ENCODE measurements around the gene PCYT1A. TPM values are rescaled to one million over a fixed set of nuclear protein-coding genes. Genes with fewer than 3 reads are reported as not detected.

The PCYT1A gene
- total and polyA plus RNA-seq, 2 of the 13 experiments (the other 11 are each of a cell fraction or from before 2014, with no cell fraction given) = 26.4 to 45.3 TPM

DNA sequence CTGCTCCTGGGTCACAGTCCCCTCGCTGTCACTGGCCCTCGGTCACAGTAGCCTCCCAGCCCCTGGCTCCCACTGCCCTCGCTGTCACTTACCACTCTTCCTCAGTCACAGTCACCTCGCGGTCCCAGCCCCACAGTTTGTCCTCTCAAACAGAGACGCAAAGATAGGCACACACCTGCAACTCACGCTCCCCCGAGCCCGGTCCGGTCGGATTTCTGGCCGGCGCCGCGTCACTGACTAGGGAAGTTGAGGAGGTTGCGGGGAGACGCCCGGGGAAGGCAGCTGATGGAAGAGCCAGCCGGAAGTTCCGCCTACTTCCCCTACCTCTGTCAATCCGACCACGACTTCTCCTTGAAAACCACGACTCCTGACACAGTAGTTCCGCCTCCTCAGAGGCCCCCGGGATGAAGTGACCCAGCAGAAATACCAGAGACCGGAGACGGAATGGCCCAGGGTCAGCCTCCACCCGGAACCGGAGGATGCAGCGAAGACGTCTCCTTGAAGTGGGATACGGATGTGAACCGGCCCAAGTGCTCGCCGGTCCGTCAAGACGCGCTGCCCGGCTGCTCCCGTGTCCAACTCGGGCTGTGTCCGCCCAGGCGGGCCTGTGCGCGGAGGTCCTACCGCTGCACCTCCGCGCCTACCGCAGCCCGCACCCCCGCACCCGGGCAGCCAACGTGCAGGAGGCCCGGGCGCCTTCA, at the start of gene PCYT1A (continued):
- TF ChIP-seq, protein P1, sequence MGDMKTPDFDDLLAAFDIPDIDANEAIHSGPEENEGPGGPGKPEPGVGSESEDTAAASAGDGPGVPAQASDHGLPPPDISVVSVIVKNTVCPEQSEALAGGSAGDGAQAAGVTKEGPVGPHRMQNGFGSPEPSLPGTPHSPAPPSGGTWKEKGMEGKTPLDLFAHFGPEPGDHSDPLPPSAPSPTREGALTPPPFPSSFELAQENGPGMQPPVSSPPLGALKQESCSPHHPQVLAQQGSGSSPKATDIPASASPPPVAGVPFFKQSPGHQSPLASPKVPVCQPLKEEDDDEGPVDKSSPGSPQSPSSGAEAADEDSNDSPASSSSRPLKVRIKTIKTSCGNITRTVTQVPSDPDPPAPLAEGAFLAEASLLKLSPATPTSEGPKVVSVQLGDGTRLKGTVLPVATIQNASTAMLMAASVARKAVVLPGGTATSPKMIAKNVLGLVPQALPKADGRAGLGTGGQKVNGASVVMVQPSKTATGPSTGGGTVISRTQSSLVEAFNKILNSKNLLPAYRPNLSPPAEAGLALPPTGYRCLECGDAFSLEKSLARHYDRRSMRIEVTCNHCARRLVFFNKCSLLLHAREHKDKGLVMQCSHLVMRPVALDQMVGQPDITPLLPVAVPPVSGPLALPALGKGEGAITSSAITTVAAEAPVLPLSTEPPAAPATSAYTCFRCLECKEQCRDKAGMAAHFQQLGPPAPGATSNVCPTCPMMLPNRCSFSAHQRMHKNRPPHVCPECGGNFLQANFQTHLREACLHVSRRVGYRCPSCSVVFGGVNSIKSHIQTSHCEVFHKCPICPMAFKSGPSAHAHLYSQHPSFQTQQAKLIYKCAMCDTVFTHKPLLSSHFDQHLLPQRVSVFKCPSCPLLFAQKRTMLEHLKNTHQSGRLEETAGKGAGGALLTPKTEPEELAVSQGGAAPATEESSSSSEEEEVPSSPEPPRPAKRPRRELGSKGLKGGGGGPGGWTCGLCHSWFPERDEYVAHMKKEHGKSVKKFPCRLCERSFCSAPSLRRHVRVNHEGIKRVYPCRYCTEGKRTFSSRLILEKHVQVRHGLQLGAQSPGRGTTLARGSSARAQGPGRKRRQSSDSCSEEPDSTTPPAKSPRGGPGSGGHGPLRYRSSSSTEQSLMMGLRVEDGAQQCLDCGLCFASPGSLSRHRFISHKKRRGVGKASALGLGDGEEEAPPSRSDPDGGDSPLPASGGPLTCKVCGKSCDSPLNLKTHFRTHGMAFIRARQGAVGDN (CRISPR knock-in tag; IDR thresholded peaks at IDR 0.05) = peak; percentile 96
- TF ChIP-seq SRSF9 (IDR thresholded peaks at IDR 0.05; ENCODE audit: borderline replicate concordance, insufficient read depth, low read depth, low read length, poor library complexity, severe bottlenecking) = no peak
- no peak for TF ChIP-seq ZNF160 (CRISPR knock-in tag; IDR thresholded peaks at IDR 0.05)
- TF ChIP-seq ZNF607 (CRISPR knock-in tag; IDR thresholded peaks at IDR 0.05; ENCODE audit: borderline replicate concordance) = peak; percentile 83
- TF ChIP-seq, protein P2, sequence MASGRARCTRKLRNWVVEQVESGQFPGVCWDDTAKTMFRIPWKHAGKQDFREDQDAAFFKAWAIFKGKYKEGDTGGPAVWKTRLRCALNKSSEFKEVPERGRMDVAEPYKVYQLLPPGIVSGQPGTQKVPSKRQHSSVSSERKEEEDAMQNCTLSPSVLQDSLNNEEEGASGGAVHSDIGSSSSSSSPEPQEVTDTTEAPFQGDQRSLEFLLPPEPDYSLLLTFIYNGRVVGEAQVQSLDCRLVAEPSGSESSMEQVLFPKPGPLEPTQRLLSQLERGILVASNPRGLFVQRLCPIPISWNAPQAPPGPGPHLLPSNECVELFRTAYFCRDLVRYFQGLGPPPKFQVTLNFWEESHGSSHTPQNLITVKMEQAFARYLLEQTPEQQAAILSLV (CRISPR knock-in tag; IDR thresholded peaks at IDR 0.05; ENCODE audit: borderline replicate concordance) = no peak
- no peak for TF ChIP-seq KAT2B (IDR thresholded peaks at IDR 0.05; ENCODE audit: borderline replicate concordance, low read depth, low read length)
- TF ChIP-seq, protein P3, sequence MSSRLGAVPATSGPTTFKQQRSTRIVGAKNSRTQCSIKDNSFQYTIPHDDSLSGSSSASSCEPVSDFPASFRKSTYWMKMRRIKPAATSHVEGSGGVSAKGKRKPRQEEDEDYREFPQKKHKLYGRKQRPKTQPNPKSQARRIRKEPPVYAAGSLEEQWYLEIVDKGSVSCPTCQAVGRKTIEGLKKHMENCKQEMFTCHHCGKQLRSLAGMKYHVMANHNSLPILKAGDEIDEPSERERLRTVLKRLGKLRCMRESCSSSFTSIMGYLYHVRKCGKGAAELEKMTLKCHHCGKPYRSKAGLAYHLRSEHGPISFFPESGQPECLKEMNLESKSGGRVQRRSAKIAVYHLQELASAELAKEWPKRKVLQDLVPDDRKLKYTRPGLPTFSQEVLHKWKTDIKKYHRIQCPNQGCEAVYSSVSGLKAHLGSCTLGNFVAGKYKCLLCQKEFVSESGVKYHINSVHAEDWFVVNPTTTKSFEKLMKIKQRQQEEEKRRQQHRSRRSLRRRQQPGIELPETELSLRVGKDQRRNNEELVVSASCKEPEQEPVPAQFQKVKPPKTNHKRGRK (CRISPR knock-in tag; IDR thresholded peaks at IDR 0.05) = no peak
- TF ChIP-seq, protein P4, sequence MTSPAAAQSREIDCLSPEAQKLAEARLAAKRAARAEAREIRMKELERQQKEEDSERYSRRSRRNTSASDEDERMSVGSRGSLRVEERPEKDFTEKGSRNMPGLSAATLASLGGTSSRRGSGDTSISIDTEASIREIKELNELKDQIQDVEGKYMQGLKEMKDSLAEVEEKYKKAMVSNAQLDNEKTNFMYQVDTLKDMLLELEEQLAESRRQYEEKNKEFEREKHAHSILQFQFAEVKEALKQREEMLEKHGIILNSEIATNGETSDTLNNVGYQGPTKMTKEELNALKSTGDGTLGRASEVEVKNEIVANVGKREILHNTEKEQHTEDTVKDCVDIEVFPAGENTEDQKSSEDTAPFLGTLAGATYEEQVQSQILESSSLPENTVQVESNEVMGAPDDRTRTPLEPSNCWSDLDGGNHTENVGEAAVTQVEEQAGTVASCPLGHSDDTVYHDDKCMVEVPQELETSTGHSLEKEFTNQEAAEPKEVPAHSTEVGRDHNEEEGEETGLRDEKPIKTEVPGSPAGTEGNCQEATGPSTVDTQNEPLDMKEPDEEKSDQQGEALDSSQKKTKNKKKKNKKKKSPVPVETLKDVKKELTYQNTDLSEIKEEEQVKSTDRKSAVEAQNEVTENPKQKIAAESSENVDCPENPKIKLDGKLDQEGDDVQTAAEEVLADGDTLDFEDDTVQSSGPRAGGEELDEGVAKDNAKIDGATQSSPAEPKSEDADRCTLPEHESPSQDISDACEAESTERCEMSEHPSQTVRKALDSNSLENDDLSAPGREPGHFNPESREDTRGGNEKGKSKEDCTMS (CRISPR knock-in tag; conservative IDR thresholded peaks at IDR 0.05) = no peak
- TF ChIP-seq SYNCRIP (IDR thresholded peaks at IDR 0.05; ENCODE audit: insufficient read depth, low read depth, low read length) = no peak
- TF ChIP-seq SP5 (CRISPR knock-in tag; IDR thresholded peaks at IDR 0.05; ENCODE audit: borderline replicate concordance, low read depth) = peak; percentile 75; the same call in 1 of the 2 replicates
- TF ChIP-seq FOSL1 (CRISPR knock-in tag; IDR thresholded peaks at IDR 0.05; ENCODE audit: borderline replicate concordance) = 0 out of 2 replicates have a peak, but pooled peaks have one; percentile 16
- TF ChIP-seq ISX (CRISPR knock-in tag; conservative IDR thresholded peaks at IDR 0.05) = 0 out of 2 replicates have a peak, but pooled peaks have one; percentile 45
- TF ChIP-seq ZNF441 (CRISPR knock-in tag; IDR thresholded peaks at IDR 0.05; ENCODE audit: borderline replicate concordance) = peak; percentile 72; the same call in 1 of the 2 replicates
- no peak for TF ChIP-seq REXO4 (CRISPR knock-in tag; IDR thresholded peaks at IDR 0.05; ENCODE audit: borderline replicate concordance)
- TF ChIP-seq ZNF251 (CRISPR knock-in tag; IDR thresholded peaks at IDR 0.05) = no peak
- peak; percentile 92 for TF ChIP-seq THAP11 (CRISPR knock-in tag; IDR thresholded peaks at IDR 0.05)
- TF ChIP-seq ZNF563 (CRISPR knock-in tag; IDR thresholded peaks at IDR 0.05) = peak; percentile 37
